ENCODE measurements around the gene SLC7A7.
"Not testable (repeated sequence)": the region's sequence is repeated elsewhere in the genome, so short reads cannot be mapped to it uniquely, and the experiment has no call there.

Gene SLC7A7

GRCh38 chr14:22797017-22797917, 18.0 kb downstream of the SLC7A7 start:
- TF ChIP-seq POLR2A (IDR thresholded peaks at IDR 0.05; ENCODE audit: low read length) (no peak), GATA1 (IDR thresholded peaks at IDR 0.05; ENCODE audit: low read depth, low read length) (no peak)
- no peak for DNase-seq

GRCh38 chr14:22796087-22796707, 19.0 kb downstream of the SLC7A7 start:
- TF ChIP-seq POLR2A (IDR thresholded peaks at IDR 0.05; ENCODE audit: low read length) (no peak), GATA1 (IDR thresholded peaks at IDR 0.05; ENCODE audit: low read depth, low read length) (no peak)

GRCh38 chr14:22794551-22794951, 20.7 kb downstream of the SLC7A7 start:
- DNase-seq = no peak
- TF ChIP-seq POLR2A (IDR thresholded peaks at IDR 0.05; ENCODE audit: low read length) (no peak), GATA1 (IDR thresholded peaks at IDR 0.05; ENCODE audit: low read depth, low read length) (no peak)

More at GRCh38 chr14:22796087-22796707, 19.0 kb downstream of the SLC7A7 start:
- no peak for DNase-seq

- DNase-seq = no peak
- TF ChIP-seq POLR2A (IDR thresholded peaks at IDR 0.05; ENCODE audit: low read length) = no peak
- TF ChIP-seq GATA1 (IDR thresholded peaks at IDR 0.05; ENCODE audit: low read depth, low read length) = no peak
These were observed 21.3 kb downstream of the SLC7A7 start for GRCh38 chr14:22793976-22794375.

GRCh38 chr14:22793550-22793949, 21.7 kb downstream of the SLC7A7 start:
- not testable (repeated sequence) for DNase-seq

GRCh38 chr14:22792158-22792557, 23.1 kb downstream of the SLC7A7 start:
- TF ChIP-seq GATA1 (IDR thresholded peaks at IDR 0.05; ENCODE audit: low read depth, low read length) (no peak), POLR2A (IDR thresholded peaks at IDR 0.05; ENCODE audit: low read length) (no peak)
- DNase-seq = no peak

- no peak for TF ChIP-seq GATA1 (IDR thresholded peaks at IDR 0.05; ENCODE audit: low read depth, low read length)
- TF ChIP-seq POLR2A (IDR thresholded peaks at IDR 0.05; ENCODE audit: low read length) = no peak
- DNase-seq = no peak
These were observed 23.9 kb downstream of the SLC7A7 start for GRCh38 chr14:22791301-22791700.

- TF ChIP-seq POLR2A (IDR thresholded peaks at IDR 0.05; ENCODE audit: low read length) (no peak), GATA1 (IDR thresholded peaks at IDR 0.05; ENCODE audit: low read depth, low read length) (no peak)
These were observed 28.6 kb downstream of the SLC7A7 start for GRCh38 chr14:22786685-22787084.

GRCh38 chr14:22781301-22781991, 33.8 kb downstream of the SLC7A7 start:
- TF ChIP-seq GATA1 (IDR thresholded peaks at IDR 0.05; ENCODE audit: low read depth, low read length) (no peak), POLR2A (IDR thresholded peaks at IDR 0.05; ENCODE audit: low read length) (no peak)
- no peak for DNase-seq

More at GRCh38 chr14:22786685-22787084, 28.6 kb downstream of the SLC7A7 start:
- DNase-seq = no peak

GRCh38 chr14:22780941-22781300, 34.3 kb downstream of the SLC7A7 start:
- TF ChIP-seq POLR2A (IDR thresholded peaks at IDR 0.05; ENCODE audit: low read length) (no peak), GATA1 (IDR thresholded peaks at IDR 0.05; ENCODE audit: low read depth, low read length) (no peak)
- no peak for DNase-seq

- DNase-seq = no peak
- TF ChIP-seq GATA1 (IDR thresholded peaks at IDR 0.05; ENCODE audit: low read depth, low read length) = no peak
- TF ChIP-seq POLR2A (IDR thresholded peaks at IDR 0.05; ENCODE audit: low read length) = no peak
These were observed 35.0 kb downstream of the SLC7A7 start for GRCh38 chr14:22780105-22780679.

- TF ChIP-seq GATA1 (IDR thresholded peaks at IDR 0.05; ENCODE audit: low read depth, low read length) = no peak
- no peak for TF ChIP-seq POLR2A (IDR thresholded peaks at IDR 0.05; ENCODE audit: low read length)
These were observed 37.2 kb downstream of the SLC7A7 start for GRCh38 chr14:22778084-22778483.

GRCh38 chr14:22776849-22777248, 38.4 kb downstream of the SLC7A7 start:
- DNase-seq = not testable (repeated sequence)

More at GRCh38 chr14:22778084-22778483, 37.2 kb downstream of the SLC7A7 start:
- DNase-seq = no peak

GRCh38 chr14:22776215-22776614, 39.0 kb downstream of the SLC7A7 start:
- TF ChIP-seq POLR2A (IDR thresholded peaks at IDR 0.05; ENCODE audit: low read length) = no peak
- TF ChIP-seq GATA1 (IDR thresholded peaks at IDR 0.05; ENCODE audit: low read depth, low read length) = no peak

More at GRCh38 chr14:22776215-22776614, 39.0 kb downstream of the SLC7A7 start:
- no peak for DNase-seq
